ENCODE measurements around the gene SYT7. TPM values are rescaled to one million over a fixed set of nuclear protein-coding genes. Genes with fewer than 3 reads are reported as not detected.

SYT7 gene
- polyA plus RNA-seq, 1 donor, result 3.4 TPM

GRCh38 chr11:61552108-61552635 is 28.7 kb downstream of the SYT7 start:
- DNase-seq, result no peak

GRCh38 chr11:61551634-61552033 is 29.2 kb downstream of the SYT7 start:
- DNase-seq, result no peak

- DNase-seq, result no peak
Observed at GRCh38 chr11:61550665-61551227, 30.1 kb downstream of the SYT7 start.

GRCh38 chr11:61549662-61550568 is 31.0 kb downstream of the SYT7 start:
- no peak for DNase-seq

GRCh38 chr11:61549177-61549576 is 31.7 kb downstream of the SYT7 start:
- DNase-seq, result no peak

GRCh38 chr11:61547246-61547645 is 33.6 kb downstream of the SYT7 start:
- DNase-seq, result no peak

GRCh38 chr11:61546663-61547062 is 34.2 kb downstream of the SYT7 start:
- DNase-seq, result no peak

GRCh38 chr11:61545921-61546320 is 35.0 kb downstream of the SYT7 start:
- DNase-seq, result no peak

- DNase-seq, result no peak
Observed at GRCh38 chr11:61545341-61545740, 35.5 kb downstream of the SYT7 start.

- no peak for DNase-seq
Observed at GRCh38 chr11:61544466-61544865, 36.4 kb downstream of the SYT7 start.

- DNase-seq, result no peak
Observed at GRCh38 chr11:61543606-61544306, 37.1 kb downstream of the SYT7 start.

- DNase-seq, result peak; percentile 34
Observed at GRCh38 chr11:61542705-61543104, 38.2 kb downstream of the SYT7 start.

- DNase-seq, result no peak
Observed at GRCh38 chr11:61542024-61542461, 38.8 kb downstream of the SYT7 start.

GRCh38 chr11:61541598-61541997 is 39.3 kb downstream of the SYT7 start:
- peak; percentile 56 for DNase-seq

- DNase-seq, result no peak
Observed at GRCh38 chr11:61540528-61540927, 40.3 kb downstream of the SYT7 start.

- peak; percentile 59 for DNase-seq
Observed at GRCh38 chr11:61539831-61540357, 41.0 kb downstream of the SYT7 start.

- DNase-seq, result no peak
Observed at GRCh38 chr11:61539006-61539405, 41.9 kb downstream of the SYT7 start.

GRCh38 chr11:61538636-61538961 is 42.3 kb downstream of the SYT7 start:
- DNase-seq, result no peak

- DNase-seq, result no peak
Observed at GRCh38 chr11:61537326-61537725, 43.5 kb downstream of the SYT7 start.

GRCh38 chr11:61536676-61537270 is 44.1 kb downstream of the SYT7 start:
- DNase-seq, result no peak

- no peak for DNase-seq
Observed at GRCh38 chr11:61535998-61536675, 44.7 kb downstream of the SYT7 start.

Data from hindlimb muscle (tissue), 1 donor.